GM12892 (cell line): ENCODE results near the gene CBFB.

ENCODE experiments used
- POLR2A ChIP-seq: IDR thresholded peaks from 2 replicates; pipeline ENCODE4 v1.6.1; 2011; ENCODE audit warnings: low read depth, low read length, control low read depth
- POLR2AphosphoS5 ChIP-seq: IDR thresholded peaks from 2 replicates; pipeline ENCODE4 v1.6.1; 2011; ENCODE audit warnings: low read depth, low read length, control low read depth
- TAF1 ChIP-seq: IDR thresholded peaks from 2 replicates; pipeline ENCODE4 v1.6.1; 2011; ENCODE audit warnings: low read depth, mild to moderate bottlenecking, control low read depth, low read length, borderline replicate concordance

GRCh38 chr16:67039260-67040020, 10.5 kb downstream of the CBFB start:
- no peak for TF ChIP-seq TAF1
- no peak for TF ChIP-seq POLR2A
- TF ChIP-seq POLR2AphosphoS5 = no peak
